SK-N-SH treated with all-trans-retinoic acid at 6 μM for 48 hours (cell line): ENCODE measurements around the gene LYRM1.
"Not testable (repeated sequence)": the region's sequence is repeated elsewhere in the genome, so short reads cannot be mapped to it uniquely, and the experiment has no call there.

ENCODE experiments used
- ARNTL ChIP-seq: fragments of 450-650 bp; formaldehyde crosslinking; IDR thresholded peaks from 2 replicates; pipeline ENCODE4 v1.5.0; 2020; ENCODE audit warnings: low read depth, mild to moderate bottlenecking, moderate library complexity, borderline replicate concordance
- BACH2 ChIP-seq: fragments of 250-450 bp; sonication (Bioruptor Pico); IDR thresholded peaks from 2 replicates; pipeline ENCODE4 v1.9.0; 2021; ENCODE audit warnings: mild to moderate bottlenecking, borderline replicate concordance
- CREB5 ChIP-seq: fragments of 250-450 bp; sonication (Bioruptor Pico); IDR thresholded peaks from 2 replicates; pipeline ENCODE4 v1.5.1; 2020; ENCODE audit warnings: low read depth, mild to moderate bottlenecking, moderate library complexity
- CSDC2 ChIP-seq: fragments of 250-450 bp; sonication (Bioruptor Pico); IDR thresholded peaks from 2 replicates; pipeline ENCODE4 v1.5.0; 2020; ENCODE audit warnings: mild to moderate bottlenecking, moderate library complexity
- CSRNP3 ChIP-seq: fragments of 250-450 bp; sonication (Bioruptor Pico); IDR thresholded peaks from 2 replicates; pipeline ENCODE4 v1.5.1; 2021; ENCODE audit warnings: mild to moderate bottlenecking, moderate library complexity
- ESRRG ChIP-seq: fragments of 250-450 bp; sonication (Bioruptor Pico); IDR thresholded peaks from 2 replicates; pipeline ENCODE4 v1.6.1; 2021; ENCODE audit warnings: mild to moderate bottlenecking
- ISL1 ChIP-seq: fragments of 250-450 bp; sonication (Bioruptor Pico); IDR thresholded peaks from 2 replicates; pipeline ENCODE4 v2.1.2; 2022; ENCODE audit warnings: mild to moderate bottlenecking, moderate library complexity
- PATZ1 ChIP-seq: fragments of 250-450 bp; sonication (Bioruptor Pico); IDR thresholded peaks from 2 replicates; pipeline ENCODE4 v1.8.0; 2020; ENCODE audit warnings: mild to moderate bottlenecking, moderate library complexity, borderline replicate concordance
- POU6F1 ChIP-seq: fragments of 250-450 bp; sonication (Bioruptor Pico); IDR thresholded peaks from 2 replicates; pipeline ENCODE4 v1.8.0; 2021; ENCODE audit warnings: low read depth, mild to moderate bottlenecking, moderate library complexity, borderline replicate concordance
- RARB ChIP-seq: fragments of 250-450 bp; sonication (Bioruptor Pico); IDR thresholded peaks from 2 replicates; pipeline ENCODE4 v1.8.0; 2021; ENCODE audit warnings: mild to moderate bottlenecking, moderate library complexity
- TOX ChIP-seq: fragments of 250-450 bp; sonication (Bioruptor Pico); IDR thresholded peaks from 2 replicates; pipeline ENCODE4 v1.8.0; 2021; ENCODE audit warnings: mild to moderate bottlenecking, moderate library complexity, borderline replicate concordance
- ZC3H10 ChIP-seq: fragments of 250-450 bp; sonication (Bioruptor Pico); IDR thresholded peaks from 2 replicates; pipeline ENCODE4 v1.5.1; 2021; ENCODE audit warnings: mild to moderate bottlenecking, moderate library complexity
- ZFP3 ChIP-seq: fragments of 250-450 bp; sonication (Bioruptor Pico); IDR thresholded peaks from 2 replicates; pipeline ENCODE4 v1.5.0; 2020; ENCODE audit warnings: mild to moderate bottlenecking, moderate library complexity
- ZNF8 ChIP-seq: fragments of 450-650 bp; formaldehyde crosslinking; IDR thresholded peaks from 2 replicates; pipeline ENCODE4 v1.5.0; 2020; ENCODE audit warnings: mild to moderate bottlenecking, moderate library complexity

GRCh38 chr16:20860995-20861394 is 39.6 kb upstream of the LYRM1 start:
- TF ChIP-seq ARNTL (CRISPR knock-in tag); PATZ1 (CRISPR knock-in tag); CSDC2 (CRISPR knock-in tag); TOX (CRISPR knock-in tag); RARB; ZNF8 (CRISPR knock-in tag); BACH2 (CRISPR knock-in tag); CSRNP3; ESRRG (CRISPR knock-in tag); ZC3H10; CREB5 (CRISPR knock-in tag); ZFP3 (CRISPR knock-in tag); POU6F1 (CRISPR knock-in tag); ISL1: not testable (repeated sequence)
